HepG2 (cell line): ENCODE results near the gene TRIM8. TPM values are rescaled to one million over a fixed set of nuclear protein-coding genes. Genes with fewer than 3 reads are reported as not detected.

Experiments used
- ARID2 ChIP-seq: sonication (generic); formaldehyde crosslinking; IDR thresholded peaks from 2 replicates; pipeline ENCODE4 v1.8.1; 2022; ENCODE audit warnings: mild to moderate bottlenecking, missing genetic modification reagents, borderline replicate concordance
- FLYWCH1 ChIP-seq: sonication (generic); formaldehyde crosslinking; IDR thresholded peaks from 2 replicates; pipeline ENCODE4 v1.8.1; 2023; ENCODE audit warnings: mild to moderate bottlenecking, missing genetic modification reagents
- HDAC1 ChIP-seq: sonication (generic); formaldehyde crosslinking; IDR thresholded peaks from 2 replicates; pipeline ENCODE4 v1.5.1; 2020; ENCODE audit warnings: mild to moderate bottlenecking, missing genetic modification reagents
- HDAC2 ChIP-seq: sonication (generic); formaldehyde crosslinking; IDR thresholded peaks from 2 replicates; pipeline ENCODE4 v1.4.0; 2020; ENCODE audit warnings: missing genetic modification reagents
- HMGA1 ChIP-seq: sonication (generic); formaldehyde crosslinking; conservative IDR thresholded peaks from 2 replicates; pipeline ENCODE4 v1.4.0; 2020; ENCODE audit warnings: missing genetic modification reagents
- MXI1 ChIP-seq: IDR thresholded peaks from 3 replicates; pipeline ENCODE4 v1.6.1; 2012; ENCODE audit warnings: low read depth, low read length, inconsistent platforms, borderline replicate concordance
- NFIC ChIP-seq: IDR thresholded peaks from 2 replicates; pipeline ENCODE4 v1.6.1; 2012; ENCODE audit warnings: mild to moderate bottlenecking, low read length, inconsistent platforms
- PHF5A ChIP-seq: IDR thresholded peaks from one replicate; pipeline ENCODE4 v1.6.1; 2018; ENCODE audit warnings: low read depth, missing genetic modification reagents; ENCODE audit not compliant: unreplicated experiment
- RXRA ChIP-seq: sonication (generic); formaldehyde crosslinking; IDR thresholded peaks from 2 replicates; pipeline ENCODE4 v1.5.1; 2020; ENCODE audit warnings: missing genetic modification reagents
- ZNF143 ChIP-seq: sonication (generic); formaldehyde crosslinking; IDR thresholded peaks from 2 replicates; pipeline ENCODE4 v1.4.0; 2020; ENCODE audit warnings: missing genetic modification reagents
- ZNF331 ChIP-seq: sonication (generic); formaldehyde crosslinking; IDR thresholded peaks from 2 replicates; pipeline ENCODE4 v1.4.0; 2020; ENCODE audit warnings: missing genetic modification reagents
- ZNF34 ChIP-seq: sonication (generic); formaldehyde crosslinking; IDR thresholded peaks from 2 replicates; pipeline ENCODE4 v1.4.0; 2020; ENCODE audit warnings: mild to moderate bottlenecking, missing genetic modification reagents, borderline replicate concordance
- ZNF468 ChIP-seq: sonication (generic); formaldehyde crosslinking; IDR thresholded peaks from 2 replicates; pipeline ENCODE4 v1.8.0; 2022; ENCODE audit warnings: mild to moderate bottlenecking, moderate library complexity, missing genetic modification reagents
- ZNF567 ChIP-seq: sonication (generic); formaldehyde crosslinking; IDR thresholded peaks from 2 replicates; pipeline ENCODE4 v1.8.1; 2023; ENCODE audit warnings: mild to moderate bottlenecking, missing genetic modification reagents, borderline replicate concordance
- ZNF724P ChIP-seq: sonication (generic); formaldehyde crosslinking; IDR thresholded peaks from 2 replicates; pipeline ENCODE4 v1.8.0; 2022; ENCODE audit warnings: missing genetic modification reagents, borderline replicate concordance
- ZNF775 ChIP-seq: sonication (generic); formaldehyde crosslinking; IDR thresholded peaks from 2 replicates; pipeline ENCODE4 v1.4.0; 2020; ENCODE audit warnings: missing genetic modification reagents, mild to moderate bottlenecking, moderate library complexity, borderline replicate concordance
- polyA plus RNA-seq, 8 experiments: library from polyadenylated mRNA; depleted of rRNA in 3 of 8; stranded (reverse) in 7 of 8; unstranded in 1 of 8; fragments of >200 nt; fragmentation: Illumina TruSeq in 4 of 8; extraction: Trizol in 4 of 8; gene quantifications; 2 replicates each; pipeline versions ENCODE4 v1.2.1 to v1.2.3, GENCODE V29; 2011 to 2016; ENCODE audit warnings: low read depth in 4 of 8, missing spikeins in 1 of 8, mixed read lengths in 1 of 8; ENCODE audit not compliant: insufficient read depth in 1 of 8
- total RNA-seq, 5 experiments: library from RNA; depleted of rRNA; stranded (reverse); fragments of >200 nt; fragmentation: Illumina TruSeq; extraction: Trizol; gene quantifications; 2 replicates each; pipeline ENCODE4 v1.2.3, GENCODE V29; 2016; ENCODE audit warnings: low read depth in 1 of 5
- TF ChIP-seq, protein P1 (sequence below): sonication (generic); formaldehyde crosslinking; IDR thresholded peaks from 2 replicates; pipeline ENCODE4 v1.4.0; 2020; ENCODE audit warnings: missing genetic modification reagents
- TF ChIP-seq, protein P2 (sequence below): sonication (generic); formaldehyde crosslinking; IDR thresholded peaks from 2 replicates; pipeline ENCODE4 v1.4.0; 2020; ENCODE audit warnings: missing genetic modification reagents, mild to moderate bottlenecking, borderline replicate concordance
- TF ChIP-seq, protein P3 (sequence below): sonication (generic); formaldehyde crosslinking; IDR thresholded peaks from 2 replicates; pipeline ENCODE4 v1.4.0; 2020; ENCODE audit warnings: missing genetic modification reagents; ENCODE audit errors: not compliant biosample characterization
- TF ChIP-seq, protein P4 (sequence below): sonication (generic); formaldehyde crosslinking; IDR thresholded peaks from 2 replicates; pipeline ENCODE4 v1.5.1; 2020; ENCODE audit warnings: mild to moderate bottlenecking, missing genetic modification reagents, moderate library complexity
- TF ChIP-seq, protein P5 (sequence below): IDR thresholded peaks from 2 replicates; pipeline ENCODE4 v1.6.1; 2016; ENCODE audit warnings: missing genetic modification reagents, missing compliant biosample characterization
- TF ChIP-seq, protein P6 (sequence below): sonication (generic); formaldehyde crosslinking; IDR thresholded peaks from 2 replicates; pipeline ENCODE4 v1.9.0; 2021; ENCODE audit warnings: missing genetic modification reagents, mild to moderate bottlenecking, borderline replicate concordance

TRIM8 gene
- total and polyA plus RNA-seq, 2 of the 13 experiments (the other 11 are each of a cell fraction or from before 2014, with no cell fraction given): 38.9 to 66.5 TPM

DNA sequence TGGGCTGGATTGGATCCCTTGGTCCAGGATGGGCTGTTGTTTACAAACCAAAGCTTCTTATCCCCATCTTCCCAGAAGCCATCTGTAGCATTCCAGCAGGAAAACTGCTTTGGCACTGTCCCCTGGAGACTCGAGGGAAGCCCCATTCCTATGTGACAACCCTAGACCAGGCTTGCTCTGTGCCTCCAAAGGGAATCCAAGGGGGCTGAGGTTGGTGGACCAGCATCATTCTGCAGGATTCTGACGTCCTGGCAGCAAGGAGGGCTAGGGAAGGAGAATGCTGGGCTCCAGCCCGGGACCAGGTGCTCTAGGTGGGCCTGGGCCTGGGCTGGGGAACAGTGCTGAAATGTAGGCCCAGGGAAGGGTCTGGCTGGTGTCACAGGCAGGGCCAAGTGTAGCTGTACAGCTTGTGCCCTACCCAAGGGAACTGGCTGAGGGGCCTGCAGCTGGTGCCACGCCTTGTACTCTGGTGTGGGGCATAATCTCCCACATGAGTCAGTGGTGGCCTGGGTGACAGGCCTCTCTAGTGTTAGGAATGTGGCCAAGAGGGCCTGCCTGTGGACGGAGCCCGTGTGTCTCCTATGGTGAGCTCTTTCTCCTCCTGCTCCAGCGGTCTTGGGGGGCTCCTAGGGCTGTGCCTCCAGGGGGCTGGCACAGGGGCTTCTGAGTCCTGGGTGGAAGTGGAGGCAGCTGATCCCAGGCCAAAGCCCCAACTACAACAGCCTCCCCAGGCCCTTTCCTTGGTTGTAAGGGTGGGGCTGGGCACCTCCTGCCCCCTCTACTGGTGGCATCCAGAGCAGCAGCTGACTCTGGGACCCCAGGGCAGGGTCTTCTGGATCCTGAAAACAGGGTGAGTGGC lies 25.2 kb downstream of the TRIM8 start (continued):
- TF ChIP-seq ARID2 (CRISPR knock-in tag): peak; percentile 63; the same call in 1 of the 2 replicates
- TF ChIP-seq, protein P1, sequence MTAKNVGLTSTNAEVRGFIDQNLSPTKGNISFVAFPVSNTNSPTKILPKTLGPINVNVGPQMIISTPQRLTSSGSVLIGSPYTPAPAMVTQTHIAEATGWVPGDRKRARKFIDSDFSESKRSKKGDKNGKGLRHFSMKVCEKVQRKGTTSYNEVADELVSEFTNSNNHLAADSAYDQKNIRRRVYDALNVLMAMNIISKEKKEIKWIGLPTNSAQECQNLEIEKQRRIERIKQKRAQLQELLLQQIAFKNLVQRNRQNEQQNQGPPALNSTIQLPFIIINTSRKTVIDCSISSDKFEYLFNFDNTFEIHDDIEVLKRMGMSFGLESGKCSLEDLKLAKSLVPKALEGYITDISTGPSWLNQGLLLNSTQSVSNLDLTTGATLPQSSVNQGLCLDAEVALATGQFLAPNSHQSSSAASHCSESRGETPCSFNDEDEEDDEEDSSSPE (CRISPR knock-in tag): no peak
- TF ChIP-seq ZNF34 (CRISPR knock-in tag): 0 out of 2 replicates have a peak, but pooled peaks have one; percentile 44
- no peak; the same call in 2 of the 3 replicates for TF ChIP-seq MXI1
- TF ChIP-seq, protein P2, sequence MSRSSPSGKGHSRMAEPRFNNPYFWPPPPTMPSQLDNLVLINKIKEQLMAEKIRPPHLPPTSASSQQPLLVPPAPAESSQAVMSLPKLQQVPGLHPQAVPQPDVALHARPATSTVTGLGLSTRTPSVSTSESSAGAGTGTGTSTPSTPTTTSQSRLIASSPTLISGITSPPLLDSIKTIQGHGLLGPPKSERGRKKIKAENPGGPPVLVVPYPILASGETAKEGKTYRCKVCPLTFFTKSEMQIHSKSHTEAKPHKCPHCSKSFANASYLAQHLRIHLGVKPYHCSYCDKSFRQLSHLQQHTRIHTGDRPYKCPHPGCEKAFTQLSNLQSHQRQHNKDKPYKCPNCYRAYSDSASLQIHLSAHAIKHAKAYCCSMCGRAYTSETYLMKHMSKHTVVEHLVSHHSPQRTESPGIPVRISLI: no peak
- TF ChIP-seq HDAC2 (CRISPR knock-in tag): no peak
- no peak for TF ChIP-seq ZNF724P (CRISPR knock-in tag)
- TF ChIP-seq PHF5A (CRISPR knock-in tag): no peak
- TF ChIP-seq ZNF143 (CRISPR knock-in tag): no peak
- TF ChIP-seq ZNF567: no peak
- no peak for TF ChIP-seq FLYWCH1 (CRISPR knock-in tag)
- TF ChIP-seq, protein P3, sequence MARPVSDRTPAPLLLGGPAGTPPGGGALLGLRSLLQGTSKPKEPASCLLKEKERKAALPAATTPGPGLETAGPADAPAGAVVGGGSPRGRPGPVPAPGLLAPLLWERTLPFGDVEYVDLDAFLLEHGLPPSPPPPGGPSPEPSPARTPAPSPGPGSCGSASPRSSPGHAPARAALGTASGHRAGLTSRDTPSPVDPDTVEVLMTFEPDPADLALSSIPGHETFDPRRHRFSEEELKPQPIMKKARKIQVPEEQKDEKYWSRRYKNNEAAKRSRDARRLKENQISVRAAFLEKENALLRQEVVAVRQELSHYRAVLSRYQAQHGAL (CRISPR knock-in tag): no peak
- no peak for TF ChIP-seq ZNF775 (CRISPR knock-in tag)
- TF ChIP-seq, protein P4, sequence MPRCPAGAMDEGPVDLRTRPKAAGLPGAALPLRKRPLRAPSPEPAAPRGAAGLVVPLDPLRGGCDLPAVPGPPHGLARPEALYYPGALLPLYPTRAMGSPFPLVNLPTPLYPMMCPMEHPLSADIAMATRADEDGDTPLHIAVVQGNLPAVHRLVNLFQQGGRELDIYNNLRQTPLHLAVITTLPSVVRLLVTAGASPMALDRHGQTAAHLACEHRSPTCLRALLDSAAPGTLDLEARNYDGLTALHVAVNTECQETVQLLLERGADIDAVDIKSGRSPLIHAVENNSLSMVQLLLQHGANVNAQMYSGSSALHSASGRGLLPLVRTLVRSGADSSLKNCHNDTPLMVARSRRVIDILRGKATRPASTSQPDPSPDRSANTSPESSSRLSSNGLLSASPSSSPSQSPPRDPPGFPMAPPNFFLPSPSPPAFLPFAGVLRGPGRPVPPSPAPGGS (CRISPR knock-in tag): no peak
- no peak for TF ChIP-seq NFIC
- TF ChIP-seq, protein P5, sequence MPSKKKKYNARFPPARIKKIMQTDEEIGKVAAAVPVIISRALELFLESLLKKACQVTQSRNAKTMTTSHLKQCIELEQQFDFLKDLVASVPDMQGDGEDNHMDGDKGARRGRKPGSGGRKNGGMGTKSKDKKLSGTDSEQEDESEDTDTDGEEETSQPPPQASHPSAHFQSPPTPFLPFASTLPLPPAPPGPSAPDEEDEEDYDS (CRISPR knock-in tag): no peak
- no peak for TF ChIP-seq HDAC1 (CRISPR knock-in tag)
- no peak for TF ChIP-seq RXRA (CRISPR knock-in tag)
- TF ChIP-seq, protein P6, sequence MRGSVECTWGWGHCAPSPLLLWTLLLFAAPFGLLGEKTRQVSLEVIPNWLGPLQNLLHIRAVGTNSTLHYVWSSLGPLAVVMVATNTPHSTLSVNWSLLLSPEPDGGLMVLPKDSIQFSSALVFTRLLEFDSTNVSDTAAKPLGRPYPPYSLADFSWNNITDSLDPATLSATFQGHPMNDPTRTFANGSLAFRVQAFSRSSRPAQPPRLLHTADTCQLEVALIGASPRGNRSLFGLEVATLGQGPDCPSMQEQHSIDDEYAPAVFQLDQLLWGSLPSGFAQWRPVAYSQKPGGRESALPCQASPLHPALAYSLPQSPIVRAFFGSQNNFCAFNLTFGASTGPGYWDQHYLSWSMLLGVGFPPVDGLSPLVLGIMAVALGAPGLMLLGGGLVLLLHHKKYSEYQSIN: no peak
- TF ChIP-seq HMGA1: no peak
- no peak for TF ChIP-seq ZNF331 (CRISPR knock-in tag)
- TF ChIP-seq ZNF468 (CRISPR knock-in tag): no peak
